ENCODE data around the gene DGCR6.
"Not testable (repeated sequence)": the region's sequence is repeated elsewhere in the genome, so short reads cannot be mapped to it uniquely, and the experiment has no call there.

DNA sequence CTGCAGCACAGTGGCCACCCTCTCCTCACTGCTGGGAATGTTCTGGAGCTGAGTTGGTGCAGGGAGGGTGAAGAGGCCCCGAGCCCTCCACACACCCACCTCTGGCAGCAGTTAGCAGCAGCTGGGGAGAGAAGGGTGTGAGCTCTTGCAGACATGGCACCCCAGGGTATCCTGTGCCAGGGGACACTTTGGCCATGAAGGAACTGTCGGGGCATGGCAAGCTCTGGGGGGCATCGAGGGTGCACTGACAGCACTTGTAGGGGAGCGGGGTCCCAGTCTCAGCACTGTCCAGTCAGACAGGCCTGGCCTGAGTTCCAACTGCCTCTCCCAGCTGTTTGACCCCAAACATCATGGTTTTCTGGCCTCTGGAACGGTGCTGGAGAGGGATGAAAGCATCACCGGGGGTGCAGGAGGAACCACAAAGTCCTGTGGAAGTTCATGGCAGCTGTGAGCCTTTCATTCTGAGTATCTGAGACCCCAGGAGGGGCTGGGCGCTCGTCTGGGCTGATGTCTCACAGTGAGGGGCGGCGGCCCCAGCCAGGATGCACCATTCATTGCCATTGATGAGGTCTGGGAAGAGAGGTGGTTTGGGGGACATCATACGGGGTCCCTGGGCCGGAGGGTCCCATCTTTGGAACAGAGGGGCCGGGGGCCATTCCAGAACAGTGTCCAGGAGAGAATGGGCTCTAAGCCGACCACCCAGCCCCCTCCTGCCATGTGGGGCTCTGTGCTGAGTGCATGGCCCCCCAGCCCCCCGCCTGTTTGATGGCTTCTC lies 50.2 kb downstream of the DGCR6 start:
- not testable (repeated sequence) for TF ChIP-seq POLR2AphosphoS5 (IDR thresholded peaks at IDR 0.05; ENCODE audit: borderline replicate concordance, low read depth, low read length); EZH2 (IDR thresholded peaks at IDR 0.05); FOXP2 (optimal IDR thresholded peaks at IDR 0.05; ENCODE audit: control extremely low read depth, extremely low read length, insufficient read depth)

Measured in SK-N-MC (cell line).